GM12801 (cell line): ENCODE data around the gene PACC1.

Experiments
- TF ChIP-seq, protein P1 (sequence below): IDR thresholded peaks from one replicate; pipeline ENCODE4 v1.5.1; 2011; ENCODE audit warnings: control low read depth; ENCODE audit not compliant: insufficient read length; ENCODE audit errors: extremely low read depth

The PACC1 gene

DNA sequence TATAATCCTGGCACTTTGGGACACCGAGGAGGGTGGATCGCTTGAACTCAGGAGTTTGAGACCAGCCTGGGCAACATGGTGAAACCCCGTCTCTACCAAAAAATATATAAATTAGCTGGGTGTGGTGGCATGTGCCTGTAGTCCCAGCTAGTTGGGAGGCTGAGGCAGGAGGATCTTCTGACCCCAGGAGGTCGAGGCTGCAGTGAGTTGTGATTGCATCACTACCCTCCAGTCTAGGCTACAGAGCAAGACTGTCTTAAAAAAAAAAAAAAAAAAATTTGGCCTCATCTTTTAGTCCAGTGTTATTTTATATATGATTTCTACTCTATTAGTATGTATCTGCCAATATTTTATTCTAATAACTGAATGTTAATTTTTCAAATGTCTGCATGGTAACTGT, 69.8 kb downstream of the PACC1 start:
- TF ChIP-seq, protein P1, sequence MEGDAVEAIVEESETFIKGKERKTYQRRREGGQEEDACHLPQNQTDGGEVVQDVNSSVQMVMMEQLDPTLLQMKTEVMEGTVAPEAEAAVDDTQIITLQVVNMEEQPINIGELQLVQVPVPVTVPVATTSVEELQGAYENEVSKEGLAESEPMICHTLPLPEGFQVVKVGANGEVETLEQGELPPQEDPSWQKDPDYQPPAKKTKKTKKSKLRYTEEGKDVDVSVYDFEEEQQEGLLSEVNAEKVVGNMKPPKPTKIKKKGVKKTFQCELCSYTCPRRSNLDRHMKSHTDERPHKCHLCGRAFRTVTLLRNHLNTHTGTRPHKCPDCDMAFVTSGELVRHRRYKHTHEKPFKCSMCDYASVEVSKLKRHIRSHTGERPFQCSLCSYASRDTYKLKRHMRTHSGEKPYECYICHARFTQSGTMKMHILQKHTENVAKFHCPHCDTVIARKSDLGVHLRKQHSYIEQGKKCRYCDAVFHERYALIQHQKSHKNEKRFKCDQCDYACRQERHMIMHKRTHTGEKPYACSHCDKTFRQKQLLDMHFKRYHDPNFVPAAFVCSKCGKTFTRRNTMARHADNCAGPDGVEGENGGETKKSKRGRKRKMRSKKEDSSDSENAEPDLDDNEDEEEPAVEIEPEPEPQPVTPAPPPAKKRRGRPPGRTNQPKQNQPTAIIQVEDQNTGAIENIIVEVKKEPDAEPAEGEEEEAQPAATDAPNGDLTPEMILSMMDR, result no peak

DNA sequence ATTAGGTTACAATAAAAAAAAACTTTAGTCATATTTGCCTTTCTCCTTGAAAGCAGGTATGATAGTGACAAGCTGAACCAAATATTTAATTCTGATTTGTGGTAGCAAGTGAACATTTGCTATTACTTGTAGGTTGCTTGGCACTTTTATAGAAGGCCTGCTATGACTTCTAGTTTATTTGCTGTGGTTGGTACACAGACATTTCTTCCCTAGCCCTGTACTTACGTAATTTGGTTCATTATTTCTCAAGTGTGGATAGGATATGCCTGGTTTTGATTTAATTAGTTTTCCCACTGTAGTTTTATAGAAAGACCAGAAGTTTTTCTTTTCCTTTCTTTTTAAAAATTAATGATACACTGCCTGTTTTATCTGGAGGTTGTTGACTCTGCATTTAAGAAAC, 73.6 kb downstream of the PACC1 start:
- TF ChIP-seq, protein P1, result no peak

DNA sequence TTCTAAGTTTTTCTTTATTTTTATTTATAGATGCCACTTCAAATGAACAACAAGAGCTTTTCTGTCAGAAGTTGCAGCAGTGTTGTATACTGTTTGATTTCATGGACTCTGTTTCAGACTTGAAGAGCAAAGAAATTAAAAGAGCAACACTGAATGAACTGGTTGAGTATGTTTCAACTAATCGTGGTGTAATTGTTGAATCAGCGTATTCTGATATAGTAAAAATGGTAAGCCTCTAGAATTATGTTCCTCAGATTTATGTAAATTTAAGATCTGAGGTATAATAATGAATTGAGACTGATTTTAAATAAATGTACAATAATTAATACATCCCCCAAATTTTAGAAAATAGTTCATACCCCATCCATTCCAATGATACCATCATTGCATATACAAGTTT, 85.6 kb downstream of the PACC1 start:
- TF ChIP-seq, protein P1, result no peak

DNA sequence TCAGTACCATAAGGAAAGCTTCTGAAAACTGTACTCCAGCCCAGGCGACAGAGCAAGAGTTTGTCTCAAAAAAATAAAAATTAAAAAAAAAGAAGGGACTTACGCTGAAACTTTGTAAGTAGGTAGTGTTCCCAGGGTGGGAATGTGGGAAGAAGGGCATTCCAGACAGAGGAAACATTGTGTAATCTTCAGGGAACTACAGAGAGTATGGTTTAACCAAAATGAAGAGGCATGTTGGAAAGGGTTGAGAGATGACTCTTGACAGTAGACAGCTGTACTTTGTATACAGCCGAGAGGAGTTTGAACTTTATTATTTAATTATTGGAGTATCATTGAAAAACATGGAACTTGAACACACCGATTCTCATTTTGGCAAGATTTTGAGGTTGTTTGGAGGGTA, 86.4 kb downstream of the PACC1 start:
- TF ChIP-seq, protein P1, result no peak

DNA sequence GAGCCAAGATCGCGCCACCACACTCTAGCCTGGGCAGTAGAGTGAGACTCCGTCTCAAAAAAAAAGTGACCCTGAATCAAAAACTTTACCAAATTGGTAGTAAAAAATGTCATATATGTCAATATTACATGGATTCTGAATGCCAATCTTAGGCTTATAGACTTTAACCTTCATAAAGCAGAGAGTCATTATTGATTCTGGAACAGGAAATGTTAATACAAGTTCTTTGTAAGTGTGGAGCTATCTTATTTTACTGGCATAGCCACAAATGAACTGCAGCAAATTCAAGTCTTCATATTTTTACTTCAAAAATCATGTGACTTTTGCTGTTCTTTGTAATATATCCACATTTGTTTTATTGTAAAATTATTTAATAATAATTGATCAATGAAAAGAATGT, 88.1 kb downstream of the PACC1 start:
- TF ChIP-seq, protein P1, result no peak

DNA sequence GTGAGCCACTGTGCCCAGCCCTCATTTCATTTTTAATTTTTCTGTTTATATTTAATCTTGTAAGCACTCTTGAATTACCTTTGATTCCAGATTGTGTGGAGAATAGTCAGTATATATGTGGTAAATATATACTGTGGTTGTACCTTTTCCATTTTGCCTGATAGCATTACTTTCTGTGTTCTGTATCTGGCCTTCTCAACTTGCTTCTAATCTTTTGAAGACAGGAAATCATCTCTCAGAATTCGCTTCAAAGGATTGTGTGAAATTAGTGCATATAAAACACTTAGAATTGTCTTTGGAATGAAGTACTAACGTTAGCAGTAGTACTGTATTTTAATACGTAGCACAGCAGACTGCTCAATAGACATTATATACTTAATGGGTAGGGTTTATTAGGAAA, 91.6 kb downstream of the PACC1 start:
- TF ChIP-seq, protein P1, result no peak

DNA sequence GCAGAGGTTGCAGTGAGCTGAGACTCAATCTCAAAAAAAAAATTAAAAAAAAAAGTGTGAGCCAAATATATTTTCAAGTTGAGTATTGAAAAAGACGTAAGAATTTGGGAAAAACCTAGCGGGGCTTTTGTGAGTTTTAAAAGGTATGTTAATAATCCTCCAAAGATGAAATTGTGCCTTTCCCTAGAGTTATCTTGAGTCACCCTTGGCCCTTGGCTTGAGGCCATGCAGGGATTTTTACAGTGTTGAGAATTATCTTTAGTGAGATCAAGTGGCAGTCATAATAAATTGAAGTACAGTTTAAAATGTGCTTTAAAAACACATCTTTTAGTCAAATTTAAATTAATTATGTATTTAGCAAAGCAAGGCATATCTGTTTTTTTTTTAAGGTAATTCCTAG, 96.8 kb downstream of the PACC1 start:
- TF ChIP-seq, protein P1, result no peak

DNA sequence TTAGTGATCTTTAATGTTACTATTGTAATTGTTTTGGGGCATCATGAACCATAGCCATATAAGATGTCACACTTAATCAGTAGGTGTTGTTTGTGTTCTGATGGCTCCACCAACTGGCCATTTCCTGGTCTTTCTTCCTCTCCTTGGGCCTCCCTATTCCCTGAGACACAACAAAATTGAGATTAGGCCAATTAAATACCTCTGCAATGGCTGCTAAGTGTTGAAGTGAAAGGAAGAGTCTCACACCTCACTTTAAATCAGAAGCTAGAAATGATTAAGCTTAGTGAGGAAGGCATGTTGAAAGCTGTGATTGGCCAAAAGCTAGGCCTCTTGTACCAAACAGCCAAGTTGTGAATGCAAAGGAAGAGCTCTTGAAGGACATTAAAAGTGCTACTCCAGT, 98.8 kb downstream of the PACC1 start:
- TF ChIP-seq, protein P1, result no peak
